ENCODE data around the gene TXNL1.
"Not testable (repeated sequence)": the region's sequence is repeated elsewhere in the genome, so short reads cannot be mapped to it uniquely, and the experiment has no call there.

TXNL1 gene

GRCh38 chr18:56645415-56646016, 7.1 kb upstream of the TXNL1 start:
- DNase-seq (ENCODE audit: low read depth): no peak

- DNase-seq (ENCODE audit: low read depth): no peak
Measured at GRCh38 chr18:56643381-56643780, 5.0 kb upstream of the TXNL1 start.

- no peak for DNase-seq (ENCODE audit: low read depth)
Measured at GRCh38 chr18:56641714-56642337, 3.4 kb upstream of the TXNL1 start.

- DNase-seq (ENCODE audit: low read depth): no peak
Measured at GRCh38 chr18:56639571-56639970, 1.2 kb upstream of the TXNL1 start.

GRCh38 chr18:56639104-56639381, 651 bp upstream of the TXNL1 start:
- DNase-seq (ENCODE audit: low read depth): no peak

- DNase-seq (ENCODE audit: low read depth): no peak
Measured at GRCh38 chr18:56637711-56638231, 621 bp downstream of the TXNL1 start.

- no peak for DNase-seq (ENCODE audit: low read depth)
Measured at GRCh38 chr18:56637176-56637575, 1.2 kb downstream of the TXNL1 start.

GRCh38 chr18:56635007-56635406, 3.4 kb downstream of the TXNL1 start:
- no peak for DNase-seq (ENCODE audit: low read depth)

GRCh38 chr18:56632070-56633022, 6.0 kb downstream of the TXNL1 start:
- no peak for DNase-seq (ENCODE audit: low read depth)

- no peak for DNase-seq (ENCODE audit: low read depth)
Measured at GRCh38 chr18:56627991-56628390, 10.4 kb downstream of the TXNL1 start.

- DNase-seq (ENCODE audit: low read depth): no peak
Measured at GRCh38 chr18:56615738-56616520, 22.5 kb downstream of the TXNL1 start.

- DNase-seq (ENCODE audit: low read depth): no peak
Measured at GRCh38 chr18:56606618-56607017, 31.8 kb downstream of the TXNL1 start.

GRCh38 chr18:56598422-56598821, 40.0 kb downstream of the TXNL1 start:
- no peak for DNase-seq (ENCODE audit: low read depth)

- no peak for DNase-seq (ENCODE audit: low read depth)
Measured at GRCh38 chr18:56593906-56594305, 44.5 kb downstream of the TXNL1 start.

GRCh38 chr18:56580026-56580425, 58.4 kb downstream of the TXNL1 start:
- no peak for DNase-seq (ENCODE audit: low read depth)

- DNase-seq (ENCODE audit: low read depth): no peak
Measured at GRCh38 chr18:56579451-56579850, 58.9 kb downstream of the TXNL1 start.

- DNase-seq (ENCODE audit: low read depth): no peak
Measured at GRCh38 chr18:56576826-56577573, 61.4 kb downstream of the TXNL1 start.

- no peak for DNase-seq (ENCODE audit: low read depth)
Measured at GRCh38 chr18:56575819-56576663, 62.4 kb downstream of the TXNL1 start.

- no peak for DNase-seq (ENCODE audit: low read depth)
Measured at GRCh38 chr18:56574861-56575260, 63.5 kb downstream of the TXNL1 start.

- not testable (repeated sequence) for DNase-seq (ENCODE audit: low read depth)
Measured at GRCh38 chr18:56572267-56572666, 66.1 kb downstream of the TXNL1 start.

GRCh38 chr18:56570978-56571377, 67.4 kb downstream of the TXNL1 start:
- DNase-seq (ENCODE audit: low read depth): no peak
